Activated naive CD4-positive, alpha-beta T cell treated with anti-CD3 and anti-CD28 coated beads for 36 hours (primary cell): ENCODE measurements around the gene TECRL. TPM values are rescaled to one million over a fixed set of nuclear protein-coding genes. Genes with fewer than 3 reads are reported as not detected.

Experiments used
- CTCF ChIA-PET: fragments of 350-600 bp; sonication (Branson Sonifier 250); formaldehyde crosslinking; loops from one replicate; lab custom pipeline; 2021; ENCODE audit warnings: antibody characterized with exemption; lab: Charles Lee
- DNase-seq: peaks from one replicate; pipeline ENCODE4 v3.0.0-alpha.2; 2020
- H3K27ac Mint-ChIP-seq: one replicate; pipeline ENCODE4 v1.8.0; 2021; ENCODE audit warnings: mild to moderate bottlenecking, mixed read lengths
- H3K27me3 Mint-ChIP-seq: one replicate; pipeline ENCODE4 v1.8.0; 2021; ENCODE audit warnings: low read depth, mixed read lengths
- H3K36me3 Mint-ChIP-seq: one replicate; pipeline ENCODE4 v1.8.0; 2021; ENCODE audit warnings: low read depth, mixed read lengths
- H3K4me1 Mint-ChIP-seq: one replicate; pipeline ENCODE4 v1.8.0; 2021; ENCODE audit warnings: low read depth, mixed read lengths
- H3K4me3 Mint-ChIP-seq: one replicate; pipeline ENCODE4 v1.8.0; 2021; ENCODE audit warnings: mild to moderate bottlenecking, moderate library complexity, mixed read lengths
- H3K9me3 Mint-ChIP-seq: one replicate; pipeline ENCODE4 v1.8.0; 2021; ENCODE audit warnings: mixed read lengths
- intact Hi-C: fragments of 100-400 bp; cut with micrococcal nuclease; formaldehyde crosslinking; loops from one replicate; pipeline ENCODE4 v1.15.1; 2023
- total RNA-seq, 2 experiments: library from RNA; stranded (reverse); gene quantifications; one replicate each; pipeline ENCODE4 v1.2.3, GENCODE V29; 2021

TECRL gene
- total RNA-seq, 2 experiments from 2014 or later, result not detected

GRCh38 chr4:64368741-64369140 lies 40.5 kb downstream of the TECRL start:
- Mint-ChIP-seq H3K9me3 (peaks cover 14% of the 10 kb centered on the region), H3K4me1 (no peaks in the 10 kb centered on the region), H3K4me3 (no peak overlapping the region), H3K27ac (no peak overlapping the region), H3K27me3 (no peaks in the 10 kb centered on the region), H3K36me3 (no peaks in the 10 kb centered on the region)
- no peak for DNase-seq
- CTCF ChIA-PET, result no interaction called here
- intact Hi-C loops, result no loop called here

GRCh38 chr4:64361399-64361740 lies 47.9 kb downstream of the TECRL start:
- intact Hi-C loops, result no loop called here
- Mint-ChIP-seq H3K36me3 (no peaks in the 10 kb centered on the region), H3K4me3 (no peak overlapping the region), H3K9me3 (peaks cover 14% of the 10 kb centered on the region), H3K27me3 (no peaks in the 10 kb centered on the region), H3K4me1 (no peaks in the 10 kb centered on the region), H3K27ac (no peak overlapping the region)
- DNase-seq, result no peak
- CTCF ChIA-PET, result no interaction called here

GRCh38 chr4:64360664-64361398 lies 48.4 kb downstream of the TECRL start:
- Mint-ChIP-seq H3K4me1 (no peaks in the 10 kb centered on the region), H3K27me3 (no peaks in the 10 kb centered on the region), H3K4me3 (no peak overlapping the region), H3K9me3 (peaks cover 9% of the 10 kb centered on the region), H3K27ac (no peak overlapping the region), H3K36me3 (no peaks in the 10 kb centered on the region)
- intact Hi-C loops, result no loop called here
- no peak for DNase-seq
- CTCF ChIA-PET, result no interaction called here

GRCh38 chr4:64359489-64359888 lies 49.8 kb downstream of the TECRL start:
- intact Hi-C loops, result no loop called here
- no peak overlapping the region for H3K27ac Mint-ChIP-seq

GRCh38 chr4:64353904-64354303 lies 55.3 kb downstream of the TECRL start:
- H3K4me1 Mint-ChIP-seq, result no peaks in the 10 kb centered on the region
- H3K36me3 Mint-ChIP-seq, result no peaks in the 10 kb centered on the region
- no peak overlapping the region for H3K27ac Mint-ChIP-seq
- no peak overlapping the region for H3K4me3 Mint-ChIP-seq
- CTCF ChIA-PET, result no interaction called here
- intact Hi-C loops, result no loop called here
- H3K9me3 Mint-ChIP-seq, result peaks cover 6% of the 10 kb centered on the region
- no peaks in the 10 kb centered on the region for H3K27me3 Mint-ChIP-seq
- no peak for DNase-seq

More at GRCh38 chr4:64359489-64359888, 49.8 kb downstream of the TECRL start:
- CTCF ChIA-PET, result no interaction called here
- Mint-ChIP-seq H3K9me3 (peaks cover 6% of the 10 kb centered on the region), H3K36me3 (no peaks in the 10 kb centered on the region), H3K4me1 (no peaks in the 10 kb centered on the region), H3K27me3 (no peaks in the 10 kb centered on the region), H3K4me3 (no peak overlapping the region)
- DNase-seq, result no peak

GRCh38 chr4:64341711-64342110 lies 67.5 kb downstream of the TECRL start:
- Mint-ChIP-seq H3K9me3 (peaks cover 10% of the 10 kb centered on the region), H3K4me3 (no peak overlapping the region), H3K27ac (no peak overlapping the region), H3K27me3 (no peaks in the 10 kb centered on the region), H3K36me3 (no peaks in the 10 kb centered on the region), H3K4me1 (no peaks in the 10 kb centered on the region)
- CTCF ChIA-PET, result no interaction called here
- intact Hi-C loops, result no loop called here
- DNase-seq, result no peak

- Mint-ChIP-seq H3K4me1 (no peaks in the 10 kb centered on the region), H3K4me3 (no peak overlapping the region), H3K27me3 (no peaks in the 10 kb centered on the region), H3K9me3 (peaks cover 9% of the 10 kb centered on the region), H3K27ac (no peak overlapping the region), H3K36me3 (no peaks in the 10 kb centered on the region)
- CTCF ChIA-PET, result no interaction called here
- DNase-seq, result no peak
- intact Hi-C loops, result no loop called here
Measured at GRCh38 chr4:64340218-64341110, 68.8 kb downstream of the TECRL start.

GRCh38 chr4:64334964-64335363 lies 74.3 kb downstream of the TECRL start:
- H3K27me3 Mint-ChIP-seq, result no peaks in the 10 kb centered on the region
- no peak for DNase-seq
- H3K27ac Mint-ChIP-seq, result no peak overlapping the region
- no peaks in the 10 kb centered on the region for H3K4me1 Mint-ChIP-seq
- no peak overlapping the region for H3K4me3 Mint-ChIP-seq
- CTCF ChIA-PET, result no interaction called here
- intact Hi-C loops, result no loop called here
- H3K9me3 Mint-ChIP-seq, result peaks cover 11% of the 10 kb centered on the region
- no peaks in the 10 kb centered on the region for H3K36me3 Mint-ChIP-seq

GRCh38 chr4:64330143-64330542 lies 79.1 kb downstream of the TECRL start:
- DNase-seq, result no peak
- intact Hi-C loops, result no loop called here
- Mint-ChIP-seq H3K27ac (no peak overlapping the region), H3K27me3 (no peaks in the 10 kb centered on the region), H3K36me3 (no peaks in the 10 kb centered on the region), H3K4me1 (no peaks in the 10 kb centered on the region), H3K9me3 (peaks cover 9% of the 10 kb centered on the region), H3K4me3 (no peak overlapping the region)
- CTCF ChIA-PET, result no interaction called here

GRCh38 chr4:64327237-64327636 lies 82.0 kb downstream of the TECRL start:
- intact Hi-C loops, result no loop called here
- H3K36me3 Mint-ChIP-seq, result no peaks in the 10 kb centered on the region
- no peaks in the 10 kb centered on the region for H3K27me3 Mint-ChIP-seq
- CTCF ChIA-PET, result no interaction called here
- no peak overlapping the region for H3K27ac Mint-ChIP-seq
- no peak overlapping the region for H3K4me3 Mint-ChIP-seq
- H3K9me3 Mint-ChIP-seq, result peaks cover 11% of the 10 kb centered on the region
- DNase-seq, result no peak
- no peaks in the 10 kb centered on the region for H3K4me1 Mint-ChIP-seq

GRCh38 chr4:64326507-64326906 lies 82.7 kb downstream of the TECRL start:
- no peaks in the 10 kb centered on the region for H3K36me3 Mint-ChIP-seq
- peaks cover 11% of the 10 kb centered on the region for H3K9me3 Mint-ChIP-seq
- H3K4me1 Mint-ChIP-seq, result no peaks in the 10 kb centered on the region
- no peaks in the 10 kb centered on the region for H3K27me3 Mint-ChIP-seq
- intact Hi-C loops, result no loop called here
- H3K4me3 Mint-ChIP-seq, result no peak overlapping the region
- no peak overlapping the region for H3K27ac Mint-ChIP-seq
- DNase-seq, result no peak
- CTCF ChIA-PET, result no interaction called here

- intact Hi-C loops, result no loop called here
- DNase-seq, result no peak
- Mint-ChIP-seq H3K4me1 (no peaks in the 10 kb centered on the region), H3K9me3 (peaks cover 9% of the 10 kb centered on the region), H3K4me3 (no peak overlapping the region), H3K27me3 (no peaks in the 10 kb centered on the region), H3K27ac (no peak overlapping the region), H3K36me3 (no peaks in the 10 kb centered on the region)
- CTCF ChIA-PET, result no interaction called here
Measured at GRCh38 chr4:64306255-64306565, 103.0 kb downstream of the TECRL start.
